ENCODE data around the gene SIPA1L3.

GRCh38 chr19:38055655-38056521 is 148.9 kb downstream of the SIPA1L3 start:
- no peak for TF ChIP-seq POLR2AphosphoS5 (IDR thresholded peaks at IDR 0.05)
- TF ChIP-seq CTCF (IDR thresholded peaks at IDR 0.05), result no peak
- no peak for TF ChIP-seq POLR2A (IDR thresholded peaks at IDR 0.05)

Measured in upper lobe of left lung (tissue), 4 donors.